Heart right ventricle (tissue), 16 donors: ENCODE measurements around the gene CEP170B. TPM values are rescaled to one million over a fixed set of nuclear protein-coding genes. Genes with fewer than 3 reads are reported as not detected.
A peak's percentile ranks its signal among the peaks of the same experiment; 100 is the strongest.

Experiments used
- ATAC-seq, 8 donors: fragments of 200-7000 bp; cut with Tn5 transposase; one replicate each; pipeline ENCODE4 v1.9.1; 2020; ENCODE audit warnings: mild to moderate bottlenecking in 8 of 8, moderate library complexity in 8 of 8, moderate number of reproducible peaks in 1 of 8
- DNase-seq, 2 donors: peaks; one replicate each; pipeline ENCODE4 v3.0.0-alpha.2; 2020
- H3K27ac ChIP-seq, 10 donors: fragments of 200-600 bp; sonication (generic) in 2 of 10; one replicate each; pipeline versions ENCODE4 v1.5.0 to v1.8.0; 2020 to 2022; ENCODE audit warnings: mild to moderate bottlenecking in 3 of 10
- H3K27me3 ChIP-seq, 7 donors: fragments of 200-600 bp; one replicate each; pipeline ENCODE4 v1.8.0; 2021 to 2022; ENCODE audit warnings: mild to moderate bottlenecking in 2 of 7
- H3K36me3 ChIP-seq, 9 donors: fragments of 200-600 bp; sonication (generic) in 1 of 9; one replicate each; pipeline versions ENCODE4 v1.5.0 to v1.8.0; 2020 to 2022; ENCODE audit warnings: mild to moderate bottlenecking in 2 of 9
- H3K4me1 ChIP-seq, 9 donors: fragments of 200-600 bp; sonication (generic) in 1 of 9; one replicate each; pipeline versions ENCODE4 v1.5.0 to v1.8.0; 2020 to 2022; ENCODE audit warnings: mild to moderate bottlenecking in 4 of 9
- H3K4me3 ChIP-seq, 10 donors: fragments of 200-600 bp; sonication (generic) in 2 of 10; one replicate each; pipeline versions ENCODE4 v1.5.0 to v1.8.0; 2020 to 2022; ENCODE audit warnings: mild to moderate bottlenecking in 7 of 10, moderate library complexity in 2 of 10
- H3K9me3 ChIP-seq, 11 donors: fragments of 200-600 bp in 10 of 11; sonication (generic) in 2 of 11; one replicate each; pipeline versions ENCODE4 v1.5.0 to v1.8.0; 2013 to 2022; ENCODE audit warnings: mild to moderate bottlenecking in 2 of 11, control low read depth in 1 of 11, moderate library complexity in 1 of 11
- CTCF ChIP-seq, 9 donors: fragments of 200-600 bp; sonication (generic) in 2 of 9; IDR thresholded peaks; one replicate each; pipeline versions ENCODE4 v1.5.0 to v1.8.0; 2021 to 2022; ENCODE audit warnings: antibody characterized with exemption in 9 of 9, mild to moderate bottlenecking in 5 of 9, moderate library complexity in 1 of 9
- WGBS, 2 donors: extraction: QIAGEN DNeasy Blood & Tissue Kit; methylation state at CpG; one replicate each; pipeline ENCODE4 v1.1.7; 2013; ENCODE audit warnings: inconsistent platforms in 1 of 2; 5-methylcytosine and 5-hydroxymethylcytosine counted together
- intact Hi-C, 10 donors: fragments of 100-400 bp; cut with DNase I; formaldehyde crosslinking; loops; one replicate each; pipeline versions ENCODE4 v1.11.1 to v1.14.2; 2022
- polyA plus RNA-seq, 2 donors: library from polyadenylated mRNA; stranded (reverse); fragments of 200-250 nt; gene quantifications; one replicate each; pipeline ENCODE4 v1.2.3, GENCODE V29; 2013
- total RNA-seq, 10 donors: library from RNA; stranded (reverse); fragmentation: NEBNext Ultra II Directional in 3 of 10; extraction: Animal tissue kit (Norgen Biotek cat#: 25700) in 3 of 10; gene quantifications; one replicate each; pipeline versions ENCODE4 v1.2.1 to v1.2.4, GENCODE V29; 2021 to 2023
- donor health status: Arrhythmogenic right ventricular cardiomyopathy.
- donor health status: ischemic (EF 13 %, LVEDD 7.1; RV severe dilation, severe dysfunction).
- donor health status: healthy with polysubstance abuse.
- donor health status: DM: no; HTN: yes; CAD: no.
- donor health status: DM: no; HTN: no; CAD: no.
- donor health status: ischemic (EF 25% LVEDD 6.9; RV normal size, moderate dysfunction).
- donor health status: ischemic (EF 25% LVEDD 5.7; RV mildly dilated, moderate dysfunction).
- donor health status: healthy.
- donor health status: DM: yes; HTN: yes; CAD: no.
- donor health status: Ischemic cardiomyopathy.
- donor health status: ischemic (EF 35%, LVEDD 5.7; RV mildly dilated, moderate dysfunction).
- donor health status: nonischemic (EF 11% LVEDD 7.7; RV severe dilation, severe dysfunction).
- donor health status: DM: yes; HTN: yes; CAD: no.
- donor health status: PGD.
- donor health status: ischemic (EF 29% LVEDD 5.4; RV normal size, mild dysfunction).
- donor health status: nonischemic (EF 23%, LVEDD 6.1; RV moderate dilation, normal function).

The CEP170B gene
- total and polyA plus RNA-seq, 12 donors = 6.8 to 13.6 (median 11.8) TPM

- Histone ChIP-seq H3K27ac (no peak overlapping the region), H3K4me1 (peaks cover 5 to 20% (median 17%) of the 10 kb centered on the region in 9 donors), H3K36me3 (no peaks in the 10 kb centered on the region), H3K27me3 (peaks cover 2 to 71% (median 44%) of the 10 kb centered on the region in 7 donors), H3K9me3 (no peaks in the 10 kb centered on the region), H3K4me3 (peak overlapping the region in 8 of 10 donors; percentile 38 to 66 (median 54))
- DNase-seq (no peak), ATAC-seq (no peak)
- WGBS, 2 donors = 31 to 34% methylated on average over 13 of the region's 13 CpGs
- intact Hi-C loops = no loop called here
- TF ChIP-seq CTCF (IDR thresholded peaks at IDR 0.05) = no peak
These were observed 22.1 kb upstream of the CEP170B start for GRCh38 chr14:104843006-104843405.

GRCh38 chr14:104843442-104844305 is 21.4 kb upstream of the CEP170B start:
- Histone ChIP-seq H3K4me3 (peak overlapping the region; percentile 26 to 66 (median 46)), H3K9me3 (no peaks in the 10 kb centered on the region), H3K36me3 (no peaks in the 10 kb centered on the region), H3K4me1 (peaks cover 5 to 20% (median 17%) of the 10 kb centered on the region in 9 donors), H3K27me3 (peaks cover 2 to 77% (median 44%) of the 10 kb centered on the region in 7 donors), H3K27ac (no peak overlapping the region)
- 1% methylated on average over 67 to 69 of the region's 69 CpGs for WGBS, 2 donors
- DNase-seq (peak in 1 of 2 donors; percentile 19), ATAC-seq (peak; percentile 25 to 77 (median 65))
- TF ChIP-seq CTCF (IDR thresholded peaks at IDR 0.05) = no peak
- intact Hi-C loops = no loop called here

- DNase-seq (no peak), ATAC-seq (peak in 7 of 8 donors; percentile 18 to 65 (median 40))
- peaks cover 2 to 84% (median 44%) of the 10 kb centered on the region in 7 donors for H3K27me3 ChIP-seq
- intact Hi-C loops = loop anchor here in 1 of 10 donors (5.0 kb wide), 1 partner anchor 242 kb away; the partner anchor contains the start of gene TMEM179
- H3K4me1 ChIP-seq = peaks cover 5 to 20% (median 17%) of the 10 kb centered on the region in 9 donors
- TF ChIP-seq CTCF (IDR thresholded peaks at IDR 0.05) = no peak
- 9 to 15% methylated on average over 27 of the region's 27 CpGs for WGBS, 2 donors
- H3K9me3 ChIP-seq = no peaks in the 10 kb centered on the region
- H3K36me3 ChIP-seq = no peaks in the 10 kb centered on the region
- peak overlapping the region in 9 of 10 donors; percentile 36 to 66 (median 51) for H3K4me3 ChIP-seq
- no peak overlapping the region for H3K27ac ChIP-seq
These were observed 20.6 kb upstream of the CEP170B start for GRCh38 chr14:104844306-104845032.

- DNase-seq = no peak
- H3K9me3 ChIP-seq = no peaks in the 10 kb centered on the region
- intact Hi-C loops = loop anchor here in 1 of 10 donors (5.0 kb wide), 1 partner anchor 243 kb away; the partner anchor contains the start of gene TMEM179
- H3K4me3 ChIP-seq = no peak overlapping the region
- H3K4me1 ChIP-seq = peaks cover 5 to 20% (median 17%) of the 10 kb centered on the region in 9 donors
- H3K27ac ChIP-seq = no peak overlapping the region
- WGBS, 2 donors = 89 to 92% methylated on average over 4 of the region's 4 CpGs
- TF ChIP-seq CTCF (IDR thresholded peaks at IDR 0.05) = no peak
- ATAC-seq = peak in 1 of 8 donors; percentile 35
- H3K27me3 ChIP-seq = peaks cover 2 to 87% (median 44%) of the 10 kb centered on the region in 7 donors
- H3K36me3 ChIP-seq = no peaks in the 10 kb centered on the region
These were observed 19.9 kb upstream of the CEP170B start for GRCh38 chr14:104845033-104845666.
